B cell (primary cell): ENCODE results near the gene GSX1. TPM values are rescaled to one million over a fixed set of nuclear protein-coding genes. Genes with fewer than 3 reads are reported as not detected.

Source experiments
- ATAC-seq: fragments of 200-7000 bp; cut with Tn5 transposase; one replicate; pipeline ENCODE4 v1.10.0; 2021; ENCODE audit warnings: low read depth, mild to moderate bottlenecking, moderate number of reproducible peaks, moderate library complexity
- CTCF ChIA-PET: fragments of 350-600 bp; sonication (Branson Sonifier 250); formaldehyde crosslinking; loops from one replicate; lab custom pipeline; 2021; ENCODE audit warnings: antibody characterized with exemption, inconsistent platforms; lab: Charles Lee
- POLR2A ChIA-PET: fragments of 350-600 bp; sonication (Branson Sonifier 250); formaldehyde crosslinking; loops from one replicate; lab custom pipeline; 2021; ENCODE audit warnings: antibody characterized with exemption; lab: Charles Lee
- DNase-seq: peaks from one replicate; pipeline ENCODE4 v3.0.0; 2013
- H2AFZ ChIP-seq: 2 replicates; pipeline ENCODE4 v1.6.1; 2012; ENCODE audit warnings: mild to moderate bottlenecking, low read depth, low read length; ENCODE audit not compliant: insufficient read depth, poor library complexity, severe bottlenecking
- H3K27ac ChIP-seq, 2 donors: 1 replicate in 1 of 2; 2 replicates in 1 of 2; pipeline ENCODE4 v1.5.1; 2012 to 2013; ENCODE audit warnings: low read length in 2 of 2, mild to moderate bottlenecking in 2 of 2, moderate library complexity in 1 of 2
- H3K27me3 ChIP-seq, 4 experiments: fragments of 200-600 bp in 1 of 4; sonication (generic) in 1 of 4; replicated peaks in 1 of 4; 1 replicate in 2 of 4; 2 replicates in 2 of 4; pipeline versions ENCODE4 v1.6.1 to v1.7.0; 2013 to 2016; ENCODE audit warnings: low read length in 3 of 4, mild to moderate bottlenecking in 2 of 4, mixed read lengths in 1 of 4, moderate library complexity in 1 of 4; ENCODE audit not compliant: insufficient read depth in 4 of 4, control insufficient read depth in 3 of 4; ENCODE audit errors: control extremely low read depth in 1 of 4
- H3K36me3 ChIP-seq, 2 experiments: replicated peaks in 1 of 2; 1 replicate in 1 of 2; 2 replicates in 1 of 2; pipeline versions ENCODE4 v1.6.1 to v1.7.1; 2013; ENCODE audit warnings: low read length in 1 of 2; ENCODE audit not compliant: insufficient read depth in 2 of 2, control insufficient read depth in 1 of 2; ENCODE audit errors: control extremely low read depth in 1 of 2, extremely low read depth in 1 of 2
- H3K4me1 ChIP-seq, 2 donors: fragments of 200-600 bp in 1 of 2; sonication (generic) in 1 of 2; 1 replicate in 1 of 2; 2 replicates in 1 of 2; pipeline versions ENCODE4 v1.5.1 to v1.6.1; 2013 to 2017; ENCODE audit warnings: low read length in 2 of 2; ENCODE audit not compliant: control insufficient read depth in 2 of 2, insufficient read depth in 2 of 2
- H3K4me2 ChIP-seq: replicated peaks from 2 replicates; pipeline ENCODE3; 2012; ENCODE audit warnings: mild to moderate bottlenecking, low read depth, low read length; ENCODE audit not compliant: poor library complexity, severe bottlenecking
- H3K4me3 ChIP-seq, 5 experiments: fragments of 200-600 bp in 1 of 5; sonication (generic) in 1 of 5; 1 replicate in 3 of 5; 2 replicates in 2 of 5; pipeline versions ENCODE4 v1.5.1 to v1.7.0; 2011 to 2016; ENCODE audit warnings: low read length in 4 of 5, mild to moderate bottlenecking in 4 of 5, low read depth in 2 of 5, control low read depth in 1 of 5, moderate library complexity in 1 of 5; ENCODE audit not compliant: insufficient read depth in 1 of 5; ENCODE audit errors: control extremely low read depth in 1 of 5, extremely low read depth in 1 of 5
- H3K79me2 ChIP-seq: fragments of 200-600 bp; sonication (generic); one replicate; pipeline ENCODE4 v1.6.0; 2016; ENCODE audit warnings: low read length; ENCODE audit not compliant: control insufficient read depth, insufficient read depth
- H3K9ac ChIP-seq: fragments of 200-600 bp; sonication (generic); 2 replicates; pipeline ENCODE4 v1.6.1; 2017; ENCODE audit warnings: mild to moderate bottlenecking, low read length, moderate library complexity
- H3K9me3 ChIP-seq, 3 donors: one replicate each; pipeline versions ENCODE4 v1.6.1 to v1.7.1; 2013; ENCODE audit warnings: low read length in 2 of 3; ENCODE audit not compliant: control insufficient read depth in 2 of 3, insufficient read depth in 1 of 3; ENCODE audit errors: control extremely low read depth in 1 of 3
- H4K20me1 ChIP-seq: 2 replicates; pipeline ENCODE4 v1.6.0; 2012; ENCODE audit warnings: mild to moderate bottlenecking, low read length; ENCODE audit not compliant: insufficient read depth, control insufficient read depth, poor library complexity, severe bottlenecking
- H3K27ac Mint-ChIP-seq: one replicate; pipeline ENCODE4 v1.8.0; 2021; ENCODE audit warnings: mixed read lengths
- H3K27me3 Mint-ChIP-seq: one replicate; pipeline ENCODE4 v1.8.0; 2021; ENCODE audit warnings: mixed read lengths
- H3K4me1 Mint-ChIP-seq: one replicate; pipeline ENCODE4 v1.8.0; 2021; ENCODE audit warnings: mixed read lengths
- H3K4me3 Mint-ChIP-seq: one replicate; pipeline ENCODE4 v1.8.0; 2021; ENCODE audit warnings: mixed read lengths
- H3K9me3 Mint-ChIP-seq: one replicate; pipeline ENCODE4 v1.8.0; 2022; ENCODE audit warnings: mixed read lengths; ENCODE audit not compliant: insufficient read depth
- EZH2 ChIP-seq: IDR thresholded peaks from 2 replicates; pipeline ENCODE4 v1.6.1; 2012; ENCODE audit warnings: borderline replicate concordance, low read depth, mild to moderate bottlenecking, moderate library complexity, low read length; ENCODE audit not compliant: insufficient read depth, poor library complexity, severe bottlenecking
- WGBS: methylation state at CpG from one replicate; pipeline ENCODE4 v1.1.5; 2013; ENCODE audit warnings: missing lambda C conversion rate; ENCODE audit not compliant: insufficient coverage; 5-methylcytosine and 5-hydroxymethylcytosine counted together
- intact Hi-C: fragments of 100-400 bp; cut with micrococcal nuclease; formaldehyde crosslinking; loops from one replicate; pipeline ENCODE4 v1.10.0; 2022
- polyA plus RNA-seq: library from polyadenylated mRNA; depleted of rRNA; stranded (reverse); fragments of >200 nt; gene quantifications from 2 replicates; pipeline ENCODE4 v1.2.3, GENCODE V29; 2012
- total RNA-seq, 2 donors: library from RNA; stranded (reverse); fragments of 120-200 nt in 1 of 2; gene quantifications; 1 replicate in 1 of 2; 2 replicates in 1 of 2; pipeline versions ENCODE4 v1.2.3 to v1.2.4, GENCODE V29; 2013 to 2022
- TF ChIP-seq, protein P1 (sequence below): fragments of 200-600 bp; IDR thresholded peaks from one replicate; pipeline ENCODE4 v1.8.0; 2022; ENCODE audit warnings: antibody characterized with exemption, mild to moderate bottlenecking

Gene GSX1
- total and polyA plus RNA-seq, 2 donors (not counting 1 experiment from before 2014, with no cell fraction given), result not detected

DNA sequence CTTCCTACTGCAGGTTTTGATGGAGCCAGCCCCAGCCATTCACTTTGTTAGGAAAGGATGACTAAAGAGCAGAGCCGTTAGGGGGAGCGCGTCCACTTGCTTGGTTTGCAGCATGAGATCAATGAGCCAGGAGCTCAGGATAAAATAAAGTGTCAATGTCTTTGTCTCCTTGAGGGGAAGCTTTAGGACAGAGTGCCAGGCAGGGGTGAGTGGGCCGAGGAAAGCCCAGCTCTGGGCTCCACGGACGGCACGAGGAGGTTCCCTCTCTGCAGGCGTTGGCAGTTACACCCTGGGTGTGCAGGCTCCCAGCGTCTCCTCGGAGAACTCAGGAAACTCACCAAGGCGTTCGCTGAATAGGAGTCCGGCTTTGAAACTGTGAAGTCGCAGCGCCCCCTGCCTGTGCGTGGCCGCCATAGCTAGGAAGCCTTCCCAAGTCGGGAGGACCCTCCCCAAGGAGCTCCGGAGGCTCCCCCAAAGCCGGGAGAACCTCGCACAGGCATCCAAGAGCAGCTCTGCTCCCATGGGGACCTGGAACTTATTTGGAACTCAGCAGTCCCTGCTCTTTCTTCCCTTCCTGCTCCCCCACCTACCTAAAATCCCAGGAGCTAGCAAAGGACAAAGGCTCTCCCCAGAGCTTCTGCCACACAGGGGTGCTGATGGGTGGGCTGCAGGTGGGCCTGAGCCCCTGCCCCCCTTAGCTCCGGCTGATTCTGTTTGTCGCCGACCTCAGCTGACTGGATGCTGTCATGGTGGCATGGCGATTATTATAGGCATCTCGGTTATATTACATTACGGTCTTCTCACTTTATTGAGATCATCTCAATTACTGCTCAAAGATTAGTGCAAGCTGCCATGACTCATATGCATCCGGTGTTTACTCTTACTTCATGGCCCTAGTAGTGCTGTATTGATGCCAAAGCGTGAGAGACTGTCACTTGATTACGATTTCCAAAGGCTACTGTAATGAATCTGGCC is 34.4 kb downstream of the GSX1 start:
- Mint-ChIP-seq H3K27ac (no peak overlapping the region), H3K4me1 (peaks cover 7% of the 10 kb centered on the region), H3K27me3 (peaks cover 76% of the 10 kb centered on the region), H3K9me3 (no peaks in the 10 kb centered on the region), H3K4me3 (no peak overlapping the region)
- TF ChIP-seq, protein P1, sequence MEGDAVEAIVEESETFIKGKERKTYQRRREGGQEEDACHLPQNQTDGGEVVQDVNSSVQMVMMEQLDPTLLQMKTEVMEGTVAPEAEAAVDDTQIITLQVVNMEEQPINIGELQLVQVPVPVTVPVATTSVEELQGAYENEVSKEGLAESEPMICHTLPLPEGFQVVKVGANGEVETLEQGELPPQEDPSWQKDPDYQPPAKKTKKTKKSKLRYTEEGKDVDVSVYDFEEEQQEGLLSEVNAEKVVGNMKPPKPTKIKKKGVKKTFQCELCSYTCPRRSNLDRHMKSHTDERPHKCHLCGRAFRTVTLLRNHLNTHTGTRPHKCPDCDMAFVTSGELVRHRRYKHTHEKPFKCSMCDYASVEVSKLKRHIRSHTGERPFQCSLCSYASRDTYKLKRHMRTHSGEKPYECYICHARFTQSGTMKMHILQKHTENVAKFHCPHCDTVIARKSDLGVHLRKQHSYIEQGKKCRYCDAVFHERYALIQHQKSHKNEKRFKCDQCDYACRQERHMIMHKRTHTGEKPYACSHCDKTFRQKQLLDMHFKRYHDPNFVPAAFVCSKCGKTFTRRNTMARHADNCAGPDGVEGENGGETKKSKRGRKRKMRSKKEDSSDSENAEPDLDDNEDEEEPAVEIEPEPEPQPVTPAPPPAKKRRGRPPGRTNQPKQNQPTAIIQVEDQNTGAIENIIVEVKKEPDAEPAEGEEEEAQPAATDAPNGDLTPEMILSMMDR, result peak; percentile 90
- TF ChIP-seq EZH2, result no peak
- H3K4me3 ChIP-seq, result no peak overlapping the region
- H3K27ac ChIP-seq, result no peak overlapping the region
- intact Hi-C loops, result loop anchor here (1.0 kb wide), 5 partner anchors 293 to 841 kb away; no protein-coding TSS in a partner anchor
- POLR2A ChIA-PET, result no interaction called here
- no peak overlapping the region for H3K9ac ChIP-seq
- no peaks in the 10 kb centered on the region for H3K9me3 ChIP-seq
- ATAC-seq, result peak; percentile 69
- H3K36me3 ChIP-seq, result no peaks in the 10 kb centered on the region
- H3K4me1 ChIP-seq, result peaks cover 5 to 15% of the 10 kb centered on the region in 2 donors
- H2AFZ ChIP-seq, result peak overlapping the region; percentile 24
- no peaks in the 10 kb centered on the region for H3K79me2 ChIP-seq
- DNase-seq, result peak; percentile 79
- no peaks in the 10 kb centered on the region for H4K20me1 ChIP-seq
- 10% methylated on average over 27 of the region's 30 CpGs for WGBS
- H3K27me3 ChIP-seq, result peaks cover 0 to 76% (median 27%) of the 10 kb centered on the region in 4 experiments
- H3K4me2 ChIP-seq, result peak overlapping the region; percentile 53
- CTCF ChIA-PET, result interaction anchor here (0.7 to 9.9 kb wide), 84 partner anchors 8 to 880 kb away, joined by 3 to 374 read pairs (median 4); partner anchors contain the start of genes CDX2, GSX1, GTF3A and URAD
